ENCODE results near the gene OGDH.
"Not testable (repeated sequence)": the region's sequence is repeated elsewhere in the genome, so short reads cannot be mapped to it uniquely, and the experiment has no call there.

Gene OGDH

GRCh38 chr7:44673324-44673723 is 66.9 kb downstream of the OGDH start:
- no peak for DNase-seq (ENCODE audit: low spot score)

GRCh38 chr7:44673771-44674170 is 67.3 kb downstream of the OGDH start:
- DNase-seq (ENCODE audit: low spot score): no peak

GRCh38 chr7:44674381-44674780 is 68.0 kb downstream of the OGDH start:
- no peak for DNase-seq (ENCODE audit: low spot score)

GRCh38 chr7:44676776-44677175 is 70.3 kb downstream of the OGDH start:
- no peak for DNase-seq (ENCODE audit: low spot score)

GRCh38 chr7:44678101-44678470 is 71.7 kb downstream of the OGDH start:
- DNase-seq (ENCODE audit: low spot score): no peak

GRCh38 chr7:44678471-44679179 is 72.2 kb downstream of the OGDH start:
- no peak for DNase-seq (ENCODE audit: low spot score)

- no peak for DNase-seq (ENCODE audit: low spot score)
These were observed 75.2 kb downstream of the OGDH start for GRCh38 chr7:44681645-44682044.

GRCh38 chr7:44685723-44686122 is 79.3 kb downstream of the OGDH start:
- DNase-seq (ENCODE audit: low spot score): no peak

- DNase-seq (ENCODE audit: low spot score): no peak
These were observed 83.0 kb downstream of the OGDH start for GRCh38 chr7:44689427-44689826.

GRCh38 chr7:44693641-44694313 is 87.3 kb downstream of the OGDH start:
- DNase-seq (ENCODE audit: low spot score): no peak

- no peak for DNase-seq (ENCODE audit: low spot score)
These were observed 87.9 kb downstream of the OGDH start for GRCh38 chr7:44694326-44694725.

GRCh38 chr7:44694766-44695165 is 88.3 kb downstream of the OGDH start:
- DNase-seq (ENCODE audit: low spot score): no peak

GRCh38 chr7:44695756-44696155 is 89.3 kb downstream of the OGDH start:
- DNase-seq (ENCODE audit: low spot score): no peak

- no peak for DNase-seq (ENCODE audit: low spot score)
These were observed 90.3 kb downstream of the OGDH start for GRCh38 chr7:44696728-44697127.

- no peak for DNase-seq (ENCODE audit: low spot score)
These were observed 91.0 kb downstream of the OGDH start for GRCh38 chr7:44697136-44698045.

GRCh38 chr7:44698046-44698580 is 91.7 kb downstream of the OGDH start:
- no peak for DNase-seq (ENCODE audit: low spot score)

GRCh38 chr7:44699598-44699997 is 93.2 kb downstream of the OGDH start:
- DNase-seq (ENCODE audit: low spot score): not testable (repeated sequence)

GRCh38 chr7:44700322-44700721 is 93.9 kb downstream of the OGDH start:
- DNase-seq (ENCODE audit: low spot score): no peak

- not testable (repeated sequence) for DNase-seq (ENCODE audit: low spot score)
These were observed 97.0 kb downstream of the OGDH start for GRCh38 chr7:44703391-44703790.

- no peak for DNase-seq (ENCODE audit: low spot score)
These were observed 97.5 kb downstream of the OGDH start for GRCh38 chr7:44703921-44704320.

GRCh38 chr7:44705434-44705833 is 99.0 kb downstream of the OGDH start:
- no peak for DNase-seq (ENCODE audit: low spot score)

- DNase-seq (ENCODE audit: low spot score): no peak
These were observed 100.5 kb downstream of the OGDH start for GRCh38 chr7:44706788-44707557.

Data from CD4-positive, alpha-beta T cell treated with Interleukin-15 for 4 hours (primary cell).